ENCODE measurements around the gene PTPRG. TPM values are rescaled to one million over a fixed set of nuclear protein-coding genes. Genes with fewer than 3 reads are reported as not detected.
"Not testable (repeated sequence)": the region's sequence is repeated elsewhere in the genome, so short reads cannot be mapped to it uniquely, and the experiment has no call there.

The PTPRG gene
- polyA plus RNA-seq, 3 donors, result not detected

DNA sequence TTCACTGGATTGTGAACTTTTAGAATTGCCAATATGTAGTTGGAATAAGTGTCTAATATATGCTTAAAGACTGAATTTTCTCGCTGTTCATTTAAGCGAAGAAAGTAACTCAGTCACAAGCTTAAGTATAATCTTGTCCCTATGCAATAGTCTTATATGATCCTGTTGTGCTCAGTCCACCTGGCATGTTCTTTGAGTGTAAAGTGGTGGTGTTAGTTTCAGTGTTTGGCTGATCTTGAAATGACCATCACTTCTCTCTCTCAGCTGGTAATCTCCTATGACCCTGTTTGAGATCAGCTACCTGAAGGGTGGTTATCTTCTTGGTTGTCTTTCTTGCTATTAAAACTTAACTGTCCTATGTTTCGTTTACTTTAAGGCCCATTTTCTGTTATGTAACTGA is 197.5 kb downstream of the PTPRG start:
- no peak overlapping the region for H3K4me3 Mint-ChIP-seq
- H3K9me3 ChIP-seq (replicated peaks in 1 of 2; ENCODE audit: control insufficient read depth in 1 of 2, insufficient read depth in 1 of 2, low read length in 2 of 2), result peaks cover 8 to 11% of the 10 kb centered on the region in 2 donors
- H3K27ac Mint-ChIP-seq, result no peak overlapping the region
- no CpG with 5 or more reads among the region's 3 CpGs for WGBS (ENCODE audit: insufficient coverage)
- no peaks in the 10 kb centered on the region for H3K79me2 ChIP-seq (ENCODE audit: insufficient read depth, low read length)
- H3K4me1 Mint-ChIP-seq, result no peaks in the 10 kb centered on the region
- no peaks in the 10 kb centered on the region for H3K36me3 ChIP-seq (replicated peaks in 1 of 2; ENCODE audit: control insufficient read depth in 1 of 2, insufficient read depth in 2 of 2, low read length in 2 of 2)
- H3K36me3 Mint-ChIP-seq, result no peaks in the 10 kb centered on the region
- H3K9ac ChIP-seq (ENCODE audit: insufficient read depth, low read length, poor library complexity, severe bottlenecking), result no peak overlapping the region
- H3K27me3 Mint-ChIP-seq (ENCODE audit: low read depth in 3 of 3), result peaks cover 0 to 2% (median 2%) of the 10 kb centered on the region in 3 donors
- H3K4me2 ChIP-seq (replicated peaks; ENCODE audit: extremely low read depth, low read length, poor library complexity, severe bottlenecking), result no peak overlapping the region
- no peaks in the 10 kb centered on the region for H3K4me1 ChIP-seq (ENCODE audit: control insufficient read depth in 1 of 2, insufficient read depth in 2 of 2, low read length in 2 of 2)
- no peak overlapping the region for H3K4me3 ChIP-seq (replicated peaks in 1 of 3; ENCODE audit: low read depth in 2 of 3, low read length in 3 of 3)
- TF ChIP-seq, protein P1, sequence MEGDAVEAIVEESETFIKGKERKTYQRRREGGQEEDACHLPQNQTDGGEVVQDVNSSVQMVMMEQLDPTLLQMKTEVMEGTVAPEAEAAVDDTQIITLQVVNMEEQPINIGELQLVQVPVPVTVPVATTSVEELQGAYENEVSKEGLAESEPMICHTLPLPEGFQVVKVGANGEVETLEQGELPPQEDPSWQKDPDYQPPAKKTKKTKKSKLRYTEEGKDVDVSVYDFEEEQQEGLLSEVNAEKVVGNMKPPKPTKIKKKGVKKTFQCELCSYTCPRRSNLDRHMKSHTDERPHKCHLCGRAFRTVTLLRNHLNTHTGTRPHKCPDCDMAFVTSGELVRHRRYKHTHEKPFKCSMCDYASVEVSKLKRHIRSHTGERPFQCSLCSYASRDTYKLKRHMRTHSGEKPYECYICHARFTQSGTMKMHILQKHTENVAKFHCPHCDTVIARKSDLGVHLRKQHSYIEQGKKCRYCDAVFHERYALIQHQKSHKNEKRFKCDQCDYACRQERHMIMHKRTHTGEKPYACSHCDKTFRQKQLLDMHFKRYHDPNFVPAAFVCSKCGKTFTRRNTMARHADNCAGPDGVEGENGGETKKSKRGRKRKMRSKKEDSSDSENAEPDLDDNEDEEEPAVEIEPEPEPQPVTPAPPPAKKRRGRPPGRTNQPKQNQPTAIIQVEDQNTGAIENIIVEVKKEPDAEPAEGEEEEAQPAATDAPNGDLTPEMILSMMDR (IDR thresholded peaks at IDR 0.05), result no peak
- no peak overlapping the region for H3K27ac ChIP-seq (ENCODE audit: low read depth in 1 of 2, low read length in 2 of 2)
- DNase-seq, result no peak
- intact Hi-C loops (cut with micrococcal nuclease), result no loop called here
- H3K27me3 ChIP-seq (ENCODE audit: control insufficient read depth in 2 of 2, insufficient read depth in 2 of 2, low read length in 2 of 2), result no peaks in the 10 kb centered on the region
- H3K9me3 Mint-ChIP-seq, result peaks cover 3 to 17% (median 7%) of the 10 kb centered on the region in 7 donors
- H4K20me1 ChIP-seq (ENCODE audit: insufficient read depth, low read length), result no peaks in the 10 kb centered on the region
- H2AFZ ChIP-seq (ENCODE audit: insufficient read depth, low read depth, low read length, poor library complexity, severe bottlenecking), result no peak overlapping the region

DNA sequence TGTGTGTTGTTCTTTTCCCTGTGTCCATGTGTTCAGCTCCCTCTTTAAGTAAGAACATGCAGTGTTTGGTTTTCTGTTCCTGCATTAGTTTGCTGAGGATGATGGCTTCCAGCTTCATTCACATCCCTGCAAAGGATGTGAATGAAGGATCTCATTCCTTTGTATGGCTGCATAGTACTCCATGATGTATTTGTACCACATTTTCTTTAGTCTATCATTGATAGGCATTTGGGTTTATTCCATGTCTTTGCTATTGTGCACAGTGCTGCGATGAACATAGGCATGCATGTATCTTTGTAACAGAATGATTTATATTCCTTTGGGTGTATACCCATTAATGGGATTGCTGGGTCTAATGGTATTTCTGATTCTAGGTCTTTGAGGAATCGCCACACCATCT is 199.4 kb downstream of the PTPRG start:
- H3K4me1 ChIP-seq (ENCODE audit: control insufficient read depth in 1 of 2, insufficient read depth in 2 of 2, low read length in 2 of 2); H3K4me1 Mint-ChIP-seq; H3K36me3 Mint-ChIP-seq; H2AFZ ChIP-seq (ENCODE audit: insufficient read depth, low read depth, low read length, poor library complexity, severe bottlenecking); H3K4me3 ChIP-seq (replicated peaks in 1 of 3; ENCODE audit: low read depth in 2 of 3, low read length in 3 of 3); H3K9ac ChIP-seq (ENCODE audit: insufficient read depth, low read length, poor library complexity, severe bottlenecking); H3K27me3 Mint-ChIP-seq (ENCODE audit: low read depth in 3 of 3); H3K27me3 ChIP-seq (ENCODE audit: control insufficient read depth in 2 of 2, insufficient read depth in 2 of 2, low read length in 2 of 2); H4K20me1 ChIP-seq (ENCODE audit: insufficient read depth, low read length); H3K27ac Mint-ChIP-seq; H3K4me2 ChIP-seq (replicated peaks; ENCODE audit: extremely low read depth, low read length, poor library complexity, severe bottlenecking); H3K27ac ChIP-seq (ENCODE audit: low read depth in 1 of 2, low read length in 2 of 2); H3K79me2 ChIP-seq (ENCODE audit: insufficient read depth, low read length); intact Hi-C loops (cut with micrococcal nuclease); H3K4me3 Mint-ChIP-seq; H3K36me3 ChIP-seq (replicated peaks in 1 of 2; ENCODE audit: control insufficient read depth in 1 of 2, insufficient read depth in 2 of 2, low read length in 2 of 2); DNase-seq: not testable (repeated sequence)
- H3K9me3 Mint-ChIP-seq, result peaks cover 3 to 13% (median 7%) of the 10 kb centered on the region in 7 donors
- WGBS (ENCODE audit: insufficient coverage), result no CpG with 5 or more reads among the region's 2 CpGs
- peaks cover 8 to 11% of the 10 kb centered on the region in 2 donors for H3K9me3 ChIP-seq (replicated peaks in 1 of 2; ENCODE audit: control insufficient read depth in 1 of 2, insufficient read depth in 1 of 2, low read length in 2 of 2)
